B cell (primary cell): ENCODE measurements around the gene PPP2R2D. TPM values are rescaled to one million over a fixed set of nuclear protein-coding genes. Genes with fewer than 3 reads are reported as not detected.

Experiments used
- ATAC-seq: fragments of 200-7000 bp; cut with Tn5 transposase; one replicate; pipeline ENCODE4 v1.10.0; 2021; ENCODE audit warnings: low read depth, mild to moderate bottlenecking, moderate number of reproducible peaks, moderate library complexity
- CTCF ChIA-PET: fragments of 350-600 bp; sonication (Branson Sonifier 250); formaldehyde crosslinking; loops from one replicate; lab custom pipeline; 2021; ENCODE audit warnings: antibody characterized with exemption, inconsistent platforms; lab: Charles Lee
- POLR2A ChIA-PET: fragments of 350-600 bp; sonication (Branson Sonifier 250); formaldehyde crosslinking; loops from one replicate; lab custom pipeline; 2021; ENCODE audit warnings: antibody characterized with exemption; lab: Charles Lee
- DNase-seq: peaks from one replicate; pipeline ENCODE4 v3.0.0; 2013
- H2AFZ ChIP-seq: 2 replicates; pipeline ENCODE4 v1.6.1; 2012; ENCODE audit warnings: mild to moderate bottlenecking, low read depth, low read length; ENCODE audit not compliant: insufficient read depth, poor library complexity, severe bottlenecking
- H3K27ac ChIP-seq, 2 donors: 1 replicate in 1 of 2; 2 replicates in 1 of 2; pipeline ENCODE4 v1.5.1; 2012 to 2013; ENCODE audit warnings: low read length in 2 of 2, mild to moderate bottlenecking in 2 of 2, moderate library complexity in 1 of 2
- H3K27me3 ChIP-seq, 4 experiments: fragments of 200-600 bp in 1 of 4; sonication (generic) in 1 of 4; replicated peaks in 1 of 4; 1 replicate in 2 of 4; 2 replicates in 2 of 4; pipeline versions ENCODE4 v1.6.1 to v1.7.0; 2013 to 2016; ENCODE audit warnings: low read length in 3 of 4, mild to moderate bottlenecking in 2 of 4, mixed read lengths in 1 of 4, moderate library complexity in 1 of 4; ENCODE audit not compliant: insufficient read depth in 4 of 4, control insufficient read depth in 3 of 4; ENCODE audit errors: control extremely low read depth in 1 of 4
- H3K36me3 ChIP-seq, 2 experiments: replicated peaks in 1 of 2; 1 replicate in 1 of 2; 2 replicates in 1 of 2; pipeline versions ENCODE4 v1.6.1 to v1.7.1; 2013; ENCODE audit warnings: low read length in 1 of 2; ENCODE audit not compliant: insufficient read depth in 2 of 2, control insufficient read depth in 1 of 2; ENCODE audit errors: control extremely low read depth in 1 of 2, extremely low read depth in 1 of 2
- H3K4me1 ChIP-seq, 2 donors: fragments of 200-600 bp in 1 of 2; sonication (generic) in 1 of 2; 1 replicate in 1 of 2; 2 replicates in 1 of 2; pipeline versions ENCODE4 v1.5.1 to v1.6.1; 2013 to 2017; ENCODE audit warnings: low read length in 2 of 2; ENCODE audit not compliant: control insufficient read depth in 2 of 2, insufficient read depth in 2 of 2
- H3K4me2 ChIP-seq: replicated peaks from 2 replicates; pipeline ENCODE3; 2012; ENCODE audit warnings: mild to moderate bottlenecking, low read depth, low read length; ENCODE audit not compliant: poor library complexity, severe bottlenecking
- H3K4me3 ChIP-seq, 5 experiments: fragments of 200-600 bp in 1 of 5; sonication (generic) in 1 of 5; 1 replicate in 3 of 5; 2 replicates in 2 of 5; pipeline versions ENCODE4 v1.5.1 to v1.7.0; 2011 to 2016; ENCODE audit warnings: low read length in 4 of 5, mild to moderate bottlenecking in 4 of 5, low read depth in 2 of 5, control low read depth in 1 of 5, moderate library complexity in 1 of 5; ENCODE audit not compliant: insufficient read depth in 1 of 5; ENCODE audit errors: control extremely low read depth in 1 of 5, extremely low read depth in 1 of 5
- H3K79me2 ChIP-seq: fragments of 200-600 bp; sonication (generic); one replicate; pipeline ENCODE4 v1.6.0; 2016; ENCODE audit warnings: low read length; ENCODE audit not compliant: control insufficient read depth, insufficient read depth
- H3K9ac ChIP-seq: fragments of 200-600 bp; sonication (generic); 2 replicates; pipeline ENCODE4 v1.6.1; 2017; ENCODE audit warnings: mild to moderate bottlenecking, low read length, moderate library complexity
- H3K9me3 ChIP-seq, 3 donors: one replicate each; pipeline versions ENCODE4 v1.6.1 to v1.7.1; 2013; ENCODE audit warnings: low read length in 2 of 3; ENCODE audit not compliant: control insufficient read depth in 2 of 3, insufficient read depth in 1 of 3; ENCODE audit errors: control extremely low read depth in 1 of 3
- H4K20me1 ChIP-seq: 2 replicates; pipeline ENCODE4 v1.6.0; 2012; ENCODE audit warnings: mild to moderate bottlenecking, low read length; ENCODE audit not compliant: insufficient read depth, control insufficient read depth, poor library complexity, severe bottlenecking
- H3K27ac Mint-ChIP-seq: one replicate; pipeline ENCODE4 v1.8.0; 2021; ENCODE audit warnings: mixed read lengths
- H3K27me3 Mint-ChIP-seq: one replicate; pipeline ENCODE4 v1.8.0; 2021; ENCODE audit warnings: mixed read lengths
- H3K4me1 Mint-ChIP-seq: one replicate; pipeline ENCODE4 v1.8.0; 2021; ENCODE audit warnings: mixed read lengths
- H3K4me3 Mint-ChIP-seq: one replicate; pipeline ENCODE4 v1.8.0; 2021; ENCODE audit warnings: mixed read lengths
- H3K9me3 Mint-ChIP-seq: one replicate; pipeline ENCODE4 v1.8.0; 2022; ENCODE audit warnings: mixed read lengths; ENCODE audit not compliant: insufficient read depth
- EZH2 ChIP-seq: IDR thresholded peaks from 2 replicates; pipeline ENCODE4 v1.6.1; 2012; ENCODE audit warnings: borderline replicate concordance, low read depth, mild to moderate bottlenecking, moderate library complexity, low read length; ENCODE audit not compliant: insufficient read depth, poor library complexity, severe bottlenecking
- WGBS: methylation state at CpG from one replicate; pipeline ENCODE4 v1.1.5; 2013; ENCODE audit warnings: missing lambda C conversion rate; ENCODE audit not compliant: insufficient coverage; 5-methylcytosine and 5-hydroxymethylcytosine counted together
- intact Hi-C: fragments of 100-400 bp; cut with micrococcal nuclease; formaldehyde crosslinking; loops from one replicate; pipeline ENCODE4 v1.10.0; 2022
- polyA plus RNA-seq: library from polyadenylated mRNA; depleted of rRNA; stranded (reverse); fragments of >200 nt; gene quantifications from 2 replicates; pipeline ENCODE4 v1.2.3, GENCODE V29; 2012
- total RNA-seq, 2 donors: library from RNA; stranded (reverse); fragments of 120-200 nt in 1 of 2; gene quantifications; 1 replicate in 1 of 2; 2 replicates in 1 of 2; pipeline versions ENCODE4 v1.2.3 to v1.2.4, GENCODE V29; 2013 to 2022
- TF ChIP-seq, protein P1 (sequence below): fragments of 200-600 bp; IDR thresholded peaks from one replicate; pipeline ENCODE4 v1.8.0; 2022; ENCODE audit warnings: antibody characterized with exemption, mild to moderate bottlenecking

PPP2R2D gene
- total and polyA plus RNA-seq, 2 donors (not counting 1 experiment from before 2014, with no cell fraction given), result 25.8 to 45.6 TPM

DNA sequence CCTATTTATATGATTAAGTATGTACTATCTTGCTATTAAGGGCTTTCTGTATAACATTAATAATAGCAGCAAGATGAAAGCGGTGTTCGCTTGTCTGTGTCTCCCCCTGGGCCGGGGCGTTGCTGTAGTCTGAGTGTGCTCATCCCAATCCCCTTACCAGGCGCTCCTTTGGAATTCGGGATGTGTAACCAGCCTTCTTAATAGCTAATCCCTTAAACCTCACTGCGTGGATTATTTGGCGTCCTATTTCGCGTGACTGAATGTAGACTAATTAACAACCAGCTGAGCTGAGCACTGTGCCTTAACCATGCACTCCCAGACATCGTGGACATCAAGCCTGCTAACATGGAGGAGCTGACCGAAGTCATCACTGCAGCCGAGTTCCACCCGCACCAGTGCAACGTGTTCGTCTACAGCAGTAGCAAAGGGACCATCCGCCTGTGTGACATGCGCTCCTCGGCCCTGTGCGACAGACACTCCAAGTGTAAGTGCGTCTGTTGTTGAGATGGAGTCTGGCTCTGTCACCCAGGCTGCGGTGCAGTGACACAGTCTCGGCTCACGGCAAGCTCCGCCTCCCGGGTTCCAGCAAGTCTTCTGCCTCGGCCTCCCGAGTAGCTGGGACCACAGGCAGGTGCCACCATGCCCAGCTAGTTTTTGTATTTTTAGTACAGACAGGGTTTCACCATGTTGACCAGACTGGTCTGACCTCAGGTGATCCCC lies 44.3 kb downstream of the PPP2R2D start:
- H4K20me1 ChIP-seq, result peaks cover 5% of the 10 kb centered on the region
- no peaks in the 10 kb centered on the region for H3K4me1 ChIP-seq
- peaks cover 8 to 78% of the 10 kb centered on the region in 2 experiments for H3K36me3 ChIP-seq
- H3K4me3 ChIP-seq, result no peak overlapping the region
- intact Hi-C loops, result no loop called here
- POLR2A ChIA-PET, result no interaction called here
- no peak for DNase-seq
- no peak overlapping the region for H2AFZ ChIP-seq
- CTCF ChIA-PET, result interaction anchor here (1.0 to 1.2 kb wide), 2 partner anchors 41 to 59 kb away, joined by 3 read pairs; no protein-coding TSS in a partner anchor
- Mint-ChIP-seq H3K4me3 (no peak overlapping the region), H3K9me3 (no peaks in the 10 kb centered on the region), H3K4me1 (peaks cover 1% of the 10 kb centered on the region), H3K27ac (no peak overlapping the region), H3K27me3 (no peaks in the 10 kb centered on the region)
- no peak overlapping the region for H3K4me2 ChIP-seq
- peaks cover 5% of the 10 kb centered on the region for H3K79me2 ChIP-seq
- ATAC-seq, result no peak
- over 99% methylated on average over 27 of the region's 28 CpGs for WGBS
- H3K9me3 ChIP-seq, result no peaks in the 10 kb centered on the region
- TF ChIP-seq EZH2, result no peak
- TF ChIP-seq, protein P1, sequence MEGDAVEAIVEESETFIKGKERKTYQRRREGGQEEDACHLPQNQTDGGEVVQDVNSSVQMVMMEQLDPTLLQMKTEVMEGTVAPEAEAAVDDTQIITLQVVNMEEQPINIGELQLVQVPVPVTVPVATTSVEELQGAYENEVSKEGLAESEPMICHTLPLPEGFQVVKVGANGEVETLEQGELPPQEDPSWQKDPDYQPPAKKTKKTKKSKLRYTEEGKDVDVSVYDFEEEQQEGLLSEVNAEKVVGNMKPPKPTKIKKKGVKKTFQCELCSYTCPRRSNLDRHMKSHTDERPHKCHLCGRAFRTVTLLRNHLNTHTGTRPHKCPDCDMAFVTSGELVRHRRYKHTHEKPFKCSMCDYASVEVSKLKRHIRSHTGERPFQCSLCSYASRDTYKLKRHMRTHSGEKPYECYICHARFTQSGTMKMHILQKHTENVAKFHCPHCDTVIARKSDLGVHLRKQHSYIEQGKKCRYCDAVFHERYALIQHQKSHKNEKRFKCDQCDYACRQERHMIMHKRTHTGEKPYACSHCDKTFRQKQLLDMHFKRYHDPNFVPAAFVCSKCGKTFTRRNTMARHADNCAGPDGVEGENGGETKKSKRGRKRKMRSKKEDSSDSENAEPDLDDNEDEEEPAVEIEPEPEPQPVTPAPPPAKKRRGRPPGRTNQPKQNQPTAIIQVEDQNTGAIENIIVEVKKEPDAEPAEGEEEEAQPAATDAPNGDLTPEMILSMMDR, result no peak
- no peak overlapping the region for H3K9ac ChIP-seq
- no peaks in the 10 kb centered on the region for H3K27me3 ChIP-seq
- no peak overlapping the region for H3K27ac ChIP-seq

DNA sequence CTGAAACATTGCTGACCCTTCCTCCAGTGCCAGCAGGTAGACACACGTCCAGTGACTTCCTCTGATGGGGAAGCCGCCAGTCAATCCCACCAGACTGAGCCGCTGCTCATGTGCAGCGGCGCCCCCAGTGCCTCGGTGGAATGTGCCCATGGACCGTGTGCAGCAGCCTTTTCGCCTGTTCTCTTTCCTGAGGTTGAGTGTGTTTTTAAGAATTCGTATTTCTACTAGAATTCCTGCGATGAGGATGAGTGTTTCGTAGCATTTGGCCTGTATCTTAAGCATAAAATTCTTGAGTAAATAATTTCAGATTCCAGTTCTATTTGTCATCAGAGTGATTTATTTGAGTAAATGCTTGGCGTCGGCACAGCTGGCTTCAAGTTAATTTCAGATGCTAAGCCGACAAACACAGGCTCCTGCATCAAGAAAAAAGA lies 45.5 kb downstream of the PPP2R2D start:
- Histone ChIP-seq H3K4me2 (no peak overlapping the region), H3K27ac (no peak overlapping the region), H3K27me3 (no peaks in the 10 kb centered on the region), H4K20me1 (peaks cover 5% of the 10 kb centered on the region), H3K79me2 (peaks cover 5% of the 10 kb centered on the region), H3K4me1 (no peaks in the 10 kb centered on the region), H2AFZ (no peak overlapping the region), H3K9me3 (no peaks in the 10 kb centered on the region), H3K9ac (no peak overlapping the region), H3K4me3 (no peak overlapping the region), H3K36me3 (peaks cover 6 to 74% of the 10 kb centered on the region in 2 experiments)
- no peak overlapping the region for H3K27ac Mint-ChIP-seq
- CTCF ChIA-PET, result no interaction called here
- H3K27me3 Mint-ChIP-seq, result no peaks in the 10 kb centered on the region
- TF ChIP-seq EZH2, result no peak
- TF ChIP-seq, protein P1, result no peak
- ATAC-seq (no peak), DNase-seq (no peak)
- POLR2A ChIA-PET, result no interaction called here
- intact Hi-C loops, result no loop called here
- no peak overlapping the region for H3K4me3 Mint-ChIP-seq
- H3K4me1 Mint-ChIP-seq, result peaks cover 1% of the 10 kb centered on the region
- WGBS, result over 99% methylated on average over 9 of the region's 14 CpGs
- H3K9me3 Mint-ChIP-seq, result no peaks in the 10 kb centered on the region
